HG03571 (cell line): Measurements from ENCODE around the gene HLF.

ENCODE experiments used
- ATAC-seq: cut with Tn5 transposase; IDR thresholded peaks from one replicate; pipeline ENCODE4 v1.9.1; 2021; ENCODE audit not compliant: unreplicated experiment

HLF gene, protein sequence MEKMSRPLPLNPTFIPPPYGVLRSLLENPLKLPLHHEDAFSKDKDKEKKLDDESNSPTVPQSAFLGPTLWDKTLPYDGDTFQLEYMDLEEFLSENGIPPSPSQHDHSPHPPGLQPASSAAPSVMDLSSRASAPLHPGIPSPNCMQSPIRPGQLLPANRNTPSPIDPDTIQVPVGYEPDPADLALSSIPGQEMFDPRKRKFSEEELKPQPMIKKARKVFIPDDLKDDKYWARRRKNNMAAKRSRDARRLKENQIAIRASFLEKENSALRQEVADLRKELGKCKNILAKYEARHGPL

GRCh38 chr17:55264645-55265298 lies at the start of gene HLF:
TSS of gene HLF (plus strand) at chr17:55264960. CDS start at chr17:55265485, 525 bp downstream.
- peak; percentile 83 for ATAC-seq

- no peak for ATAC-seq
These were observed 49.0 kb upstream of the HLF start for GRCh38 chr17:55215711-55216110.

DNA sequence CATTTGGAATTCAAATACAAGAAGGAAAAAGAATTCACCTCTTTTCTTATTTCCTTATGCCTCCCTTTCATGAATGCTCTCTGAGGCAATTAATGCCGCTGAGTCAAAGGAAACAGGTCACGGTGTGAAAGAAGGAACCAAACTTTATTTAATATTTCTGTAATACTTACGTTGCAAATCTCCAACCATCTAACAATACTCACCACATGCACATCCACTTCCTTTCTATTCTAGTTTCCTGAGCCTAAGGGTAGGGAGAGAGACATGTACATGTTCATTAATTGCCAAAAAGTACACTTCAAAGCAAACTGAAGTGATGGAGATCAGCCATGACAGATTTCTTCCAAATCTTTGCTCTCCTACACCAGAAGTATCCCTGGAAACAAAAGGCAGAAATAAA lies 47.9 kb upstream of the HLF start:
- no peak for ATAC-seq

GRCh38 chr17:55219459-55219858 lies 45.3 kb upstream of the HLF start:
- no peak for ATAC-seq

DNA sequence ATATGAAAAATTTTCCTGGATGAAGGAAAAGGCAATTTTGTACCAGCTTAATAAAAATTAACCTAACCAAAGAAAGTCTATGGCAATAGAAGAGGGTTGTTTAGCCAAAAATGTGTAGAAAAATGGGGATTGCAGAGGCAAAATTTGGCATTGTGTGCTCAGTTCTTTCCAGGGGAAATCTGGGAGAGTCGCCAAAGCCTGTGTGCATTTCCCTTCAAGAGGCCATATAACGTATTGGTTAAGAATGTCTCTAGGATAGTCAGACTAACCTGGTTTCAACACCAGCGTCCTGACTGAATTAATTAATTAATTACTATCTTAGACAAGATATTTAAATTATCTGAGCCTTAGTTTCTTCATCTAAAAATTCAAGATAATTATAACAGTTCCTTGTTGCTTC lies 44.8 kb upstream of the HLF start:
- no peak for ATAC-seq

GRCh38 chr17:55223524-55223923 lies 41.2 kb upstream of the HLF start:
- ATAC-seq, result no peak

- no peak for ATAC-seq
These were observed 40.0 kb upstream of the HLF start for GRCh38 chr17:55224746-55225145.

- no peak for ATAC-seq
These were observed 39.5 kb upstream of the HLF start for GRCh38 chr17:55225237-55225636.

DNA sequence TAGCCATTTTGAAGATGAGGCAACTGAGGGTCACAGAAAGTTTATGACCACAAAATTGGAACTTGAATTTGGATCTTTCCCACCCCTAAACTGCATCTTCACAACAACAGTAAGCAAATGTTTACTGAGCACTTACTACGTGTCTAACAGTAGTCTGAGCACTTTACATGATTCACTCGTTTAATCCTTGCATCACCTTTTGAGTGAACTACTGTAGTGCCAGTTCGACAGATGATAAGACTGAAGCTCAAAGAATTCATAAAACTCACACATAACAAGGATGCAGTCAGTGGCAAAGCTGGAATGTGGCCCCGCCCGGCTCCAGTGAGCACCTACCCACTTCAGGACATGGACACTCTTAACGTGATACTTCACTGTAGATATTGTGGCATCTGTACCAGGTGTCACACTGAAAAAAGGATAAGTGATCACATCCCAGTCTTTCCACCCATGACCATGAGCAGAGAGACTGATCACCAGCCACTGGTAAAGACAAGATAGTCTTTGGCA lies 36.0 kb upstream of the HLF start:
- ATAC-seq, result no peak

GRCh38 chr17:55229276-55229675 lies 35.5 kb upstream of the HLF start:
- ATAC-seq, result no peak

DNA sequence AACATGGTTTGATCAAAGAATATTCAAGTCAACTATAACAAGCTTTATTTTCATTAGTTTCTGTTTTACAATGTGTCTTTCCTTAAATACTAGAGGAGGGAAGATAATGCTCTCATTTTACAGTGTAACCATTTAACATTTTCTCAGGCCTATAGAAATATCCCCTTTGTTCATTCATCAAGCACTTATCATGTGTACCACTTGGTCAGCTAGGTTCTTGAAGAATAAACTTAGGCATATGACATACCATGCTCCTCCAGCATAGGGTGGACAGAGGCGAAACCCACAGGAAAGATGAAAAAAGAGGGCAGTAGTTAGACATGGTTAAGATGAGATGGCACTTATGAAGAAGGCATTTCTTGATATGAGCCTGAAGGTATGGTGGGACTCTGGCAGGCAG lies 34.0 kb upstream of the HLF start:
- ATAC-seq, result no peak

DNA sequence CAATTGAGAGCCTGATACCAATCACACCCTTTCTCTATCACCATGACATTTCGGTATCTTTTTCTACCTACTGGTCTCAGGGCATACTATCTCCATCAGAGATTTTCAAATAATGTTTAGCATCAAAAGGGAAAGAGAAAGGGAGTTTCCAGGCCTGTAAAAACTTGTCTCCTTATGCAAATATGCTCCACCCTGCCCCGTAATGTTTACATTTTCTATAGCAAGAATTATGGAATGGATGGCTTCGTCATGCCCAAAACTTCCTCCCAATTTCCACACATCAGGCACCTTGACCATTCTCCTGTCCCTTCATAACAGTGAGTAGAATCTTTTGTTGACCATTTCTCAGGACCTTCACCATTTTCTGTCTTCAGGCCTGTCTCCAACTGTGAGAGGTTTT lies 30.9 kb upstream of the HLF start:
- no peak for ATAC-seq

DNA sequence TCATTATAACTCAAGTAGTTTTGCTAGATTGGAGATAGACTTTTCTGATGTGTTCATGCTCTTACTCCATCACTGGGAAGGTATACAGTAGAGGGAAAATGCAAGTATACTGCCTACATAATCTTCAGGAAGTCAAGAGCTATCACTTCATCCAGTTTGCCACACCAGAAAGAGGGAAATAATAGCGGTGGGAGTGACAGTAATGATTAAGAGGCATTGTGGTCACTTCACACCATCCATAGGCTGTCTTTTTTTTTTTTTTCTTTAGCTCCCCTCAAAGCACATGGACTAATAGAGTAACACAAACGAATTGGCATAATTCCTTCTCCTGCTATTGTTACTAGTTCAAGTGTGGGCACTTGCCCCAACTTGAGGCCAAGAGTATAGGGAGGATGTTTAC lies 28.4 kb upstream of the HLF start:
- no peak for ATAC-seq

DNA sequence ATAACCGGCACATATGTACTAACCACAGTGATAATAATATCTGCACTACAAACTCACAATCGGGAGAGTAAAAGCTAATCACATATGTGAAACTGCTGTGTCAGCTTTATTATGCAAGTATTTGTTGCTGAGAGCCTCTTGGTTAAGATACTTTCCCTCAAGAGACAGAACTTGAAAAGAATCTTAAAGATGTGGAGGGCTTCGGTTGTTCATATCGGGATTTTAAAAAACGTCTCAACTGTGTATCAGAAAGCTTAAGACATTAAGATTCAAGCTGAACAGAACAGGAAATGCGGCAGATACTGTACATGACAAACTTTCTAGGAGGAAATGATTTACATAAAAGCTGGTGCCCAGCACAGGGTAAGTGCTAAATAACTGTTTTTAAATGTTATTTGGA lies 27.5 kb upstream of the HLF start:
- ATAC-seq, result peak; percentile 44

DNA sequence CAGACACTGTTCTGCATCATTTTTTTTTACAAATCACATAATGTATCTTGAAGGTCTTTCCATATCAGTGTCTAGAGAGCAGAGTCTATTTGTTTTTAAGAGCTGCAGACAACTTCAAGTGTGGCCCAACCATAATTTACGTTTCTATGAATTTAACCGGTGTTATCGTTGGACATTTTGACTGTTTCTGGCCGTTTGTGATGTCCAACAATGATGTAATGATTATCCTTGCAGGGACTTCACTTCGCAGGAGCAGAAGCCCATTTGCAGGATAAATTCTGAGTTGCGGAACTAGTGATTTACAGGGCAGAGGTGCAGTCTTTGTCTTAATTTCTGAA lies 26.9 kb upstream of the HLF start:
- no peak for ATAC-seq

GRCh38 chr17:55238179-55238930 lies 26.4 kb upstream of the HLF start:
- ATAC-seq, result peak; percentile 84

DNA sequence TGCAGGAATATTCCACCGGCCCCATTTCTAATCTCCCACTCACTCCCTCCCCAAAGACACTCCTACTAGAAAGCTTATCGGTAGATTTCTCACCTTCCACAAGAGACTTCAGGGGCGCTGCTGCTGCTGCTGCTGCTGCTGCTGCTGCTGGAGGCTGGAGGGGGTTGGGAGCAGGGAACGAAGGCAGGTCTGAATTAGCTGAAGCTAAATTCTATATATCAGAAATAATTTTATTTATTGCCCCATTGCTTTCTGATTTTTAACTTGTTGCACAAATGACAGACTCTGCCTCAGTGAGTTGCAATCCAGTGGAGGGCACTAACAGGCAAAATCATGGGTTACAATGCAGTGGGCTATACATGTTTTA lies 25.8 kb upstream of the HLF start:
- no peak for ATAC-seq

GRCh38 chr17:55241097-55241496 lies 23.7 kb upstream of the HLF start:
- no peak for ATAC-seq

DNA sequence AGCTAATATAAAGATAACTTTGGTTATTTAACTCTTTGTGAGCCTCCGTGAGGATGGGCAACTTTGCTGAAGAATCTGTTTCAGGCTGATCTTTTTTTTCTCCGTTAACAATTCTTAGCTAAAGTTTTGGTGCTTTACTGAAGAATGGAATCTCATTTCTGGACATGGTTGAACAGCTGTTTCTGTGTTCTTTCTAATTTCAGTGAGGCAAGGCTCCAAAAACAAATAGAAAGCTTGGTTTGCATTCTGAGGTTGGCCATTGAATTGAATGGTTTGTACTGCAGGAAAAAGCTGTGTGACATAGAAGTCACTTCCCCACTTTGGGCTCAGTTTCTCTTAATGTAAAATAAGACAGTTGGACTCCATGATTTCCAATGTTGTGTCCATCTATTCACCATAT lies 22.3 kb upstream of the HLF start:
- ATAC-seq, result no peak

DNA sequence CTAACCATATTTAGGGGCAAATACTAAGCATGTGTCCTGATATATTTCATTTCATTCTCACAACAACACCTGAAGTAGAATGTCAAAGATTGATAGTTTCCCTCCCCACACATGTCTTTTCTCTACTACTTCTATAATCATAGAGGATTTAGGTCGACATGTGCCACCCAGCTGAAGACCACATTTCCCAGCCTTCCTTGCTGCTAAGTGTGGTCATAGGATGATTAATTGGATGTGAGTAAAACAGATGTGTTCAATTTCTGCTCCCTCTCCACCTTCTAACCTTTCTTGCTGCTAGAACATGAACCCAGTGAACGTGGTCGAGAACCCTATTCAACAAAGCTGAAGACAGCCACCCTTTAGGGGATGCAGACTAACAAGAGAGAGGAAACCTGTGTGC lies 18.8 kb upstream of the HLF start:
- no peak for ATAC-seq

DNA sequence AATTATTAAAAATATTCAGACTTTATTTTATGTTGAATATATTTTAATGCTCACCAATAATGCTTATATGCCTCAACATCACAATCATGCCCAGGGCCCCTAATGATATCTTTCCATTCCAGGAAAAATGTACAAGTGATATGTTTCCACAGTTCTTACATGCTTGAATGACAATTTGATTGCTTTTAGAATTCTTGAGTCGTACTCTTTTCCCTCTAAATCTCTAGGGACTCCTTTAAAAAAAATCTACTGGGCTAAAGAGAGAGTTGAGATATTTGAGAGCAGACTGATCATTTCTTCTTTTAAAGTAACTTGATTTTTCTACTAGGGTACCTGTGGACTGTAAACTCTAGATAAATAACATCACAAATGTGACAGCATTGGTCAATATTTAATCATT lies 18.2 kb upstream of the HLF start:
- ATAC-seq, result no peak

DNA sequence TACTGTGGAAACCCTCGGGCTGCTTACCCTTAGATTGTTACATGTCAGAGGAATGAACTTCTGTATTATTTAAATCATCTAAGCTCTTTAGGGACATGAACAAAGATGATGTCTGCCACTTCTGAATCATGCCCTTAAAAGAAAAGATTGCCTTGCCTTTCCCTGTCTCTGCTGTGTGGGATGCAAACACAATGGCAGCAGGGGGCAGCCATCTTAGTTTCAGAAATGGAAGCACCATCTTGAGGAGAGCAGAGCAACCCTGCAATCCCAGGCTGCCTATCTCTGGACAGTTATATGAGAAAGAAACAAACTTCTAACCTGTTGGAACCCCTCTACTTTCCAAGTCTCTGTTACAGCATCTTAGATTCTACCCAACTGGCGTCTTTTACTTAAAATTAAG lies 16.7 kb upstream of the HLF start:
- no peak for ATAC-seq
